GM23338 (cell line): ENCODE measurements around the gene ASB11. TPM values are rescaled to one million over a fixed set of nuclear protein-coding genes. Genes with fewer than 3 reads are reported as not detected.

Experiments
- ATAC-seq: fragments of 200-7000 bp; cut with Tn5 transposase; 3 replicates; pipeline ENCODE4 v1.9.1; 2020
- DNase-seq: peaks from one replicate; pipeline ENCODE4 v3.0.0-alpha.2; 2015; ENCODE audit warnings: low spot score
- H2AFZ ChIP-seq: fragments of 200-600 bp; sonication (generic); 2 replicates; pipeline ENCODE4 v1.8.0; 2016; ENCODE audit warnings: antibody characterized with exemption, mild to moderate bottlenecking, moderate library complexity
- H3F3A ChIP-seq: fragments of 200-600 bp; sonication (generic); replicated peaks from 2 replicates; pipeline ENCODE4 v1.8.0; 2017; ENCODE audit warnings: antibody characterized with exemption, mixed run types, low read depth
- H3K27ac ChIP-seq: fragments of 200-600 bp; sonication (generic); 2 replicates; pipeline ENCODE4 v1.6.1; 2016; ENCODE audit warnings: low read depth
- H3K27me3 ChIP-seq: fragments of 200-600 bp; sonication (generic); 2 replicates; pipeline ENCODE4 v1.8.0; 2016; ENCODE audit warnings: mild to moderate bottlenecking, mixed run types, moderate library complexity; ENCODE audit not compliant: insufficient read depth
- H3K36me3 ChIP-seq: fragments of 200-600 bp; sonication (generic); 2 replicates; pipeline ENCODE4 v1.8.0; 2016; ENCODE audit warnings: mild to moderate bottlenecking; ENCODE audit not compliant: insufficient read depth
- H3K4me1 ChIP-seq: fragments of 200-600 bp; sonication (generic); 2 replicates; pipeline ENCODE4 v1.8.0; 2016; ENCODE audit warnings: mild to moderate bottlenecking, moderate library complexity; ENCODE audit not compliant: insufficient read depth
- H3K4me2 ChIP-seq: fragments of 200-600 bp; sonication (generic); 2 replicates; pipeline ENCODE4 v1.7.1; 2017; ENCODE audit warnings: mixed run types
- H3K4me3 ChIP-seq: fragments of 200-600 bp; sonication (generic); 2 replicates; pipeline ENCODE4 v1.6.1; 2016; ENCODE audit warnings: mixed run types
- H3K79me2 ChIP-seq: fragments of 200-600 bp; sonication (generic); replicated peaks from 2 replicates; pipeline ENCODE4 v1.8.0; 2017; ENCODE audit warnings: mild to moderate bottlenecking; ENCODE audit not compliant: insufficient read depth
- H3K9me2 ChIP-seq: fragments of 200-600 bp; sonication (generic); 2 replicates; pipeline ENCODE4 v1.8.0; 2017; ENCODE audit not compliant: insufficient read depth
- H4K20me1 ChIP-seq: fragments of 200-600 bp; sonication (generic); replicated peaks from 2 replicates; pipeline ENCODE4 v1.8.0; 2017; ENCODE audit warnings: mild to moderate bottlenecking; ENCODE audit not compliant: insufficient read depth
- H3K27ac Mint-ChIP-seq: 2 replicates; pipeline ENCODE4 v1.8.0; 2020; ENCODE audit warnings: inconsistent platforms, mild to moderate bottlenecking, moderate library complexity, mixed read lengths
- H3K27me3 Mint-ChIP-seq: 3 replicates; pipeline ENCODE4 v1.8.0; 2022; ENCODE audit warnings: low read depth, mild to moderate bottlenecking, moderate library complexity, mixed read lengths, inconsistent platforms; ENCODE audit not compliant: insufficient read depth, poor library complexity
- H3K36me3 Mint-ChIP-seq: 3 replicates; pipeline ENCODE4 v1.8.0; 2021; ENCODE audit warnings: low read depth, mild to moderate bottlenecking, inconsistent platforms, moderate library complexity, mixed read lengths
- H3K4me1 Mint-ChIP-seq: 3 replicates; pipeline ENCODE4 v1.8.0; 2020; ENCODE audit warnings: mild to moderate bottlenecking, inconsistent platforms, mixed read lengths
- H3K4me3 Mint-ChIP-seq: 3 replicates; pipeline ENCODE4 v1.8.0; 2021; ENCODE audit warnings: moderate library complexity, mild to moderate bottlenecking, inconsistent platforms, mixed read lengths
- H3K9me3 Mint-ChIP-seq: 3 replicates; pipeline ENCODE4 v1.8.0; 2020; ENCODE audit warnings: moderate library complexity, mild to moderate bottlenecking, inconsistent platforms, mixed read lengths
- CREB1 ChIP-seq: fragments of 250-450 bp; sonication (Bioruptor Pico); IDR thresholded peaks from 2 replicates; pipeline ENCODE4 v1.5.0; 2020; ENCODE audit warnings: low read depth, mild to moderate bottlenecking, moderate library complexity
- EZH2 ChIP-seq: fragments of 200-600 bp; sonication (generic); IDR thresholded peaks from one replicate; pipeline ENCODE4 v1.8.0; 2017; ENCODE audit warnings: antibody characterized with exemption, mild to moderate bottlenecking, low read depth; ENCODE audit not compliant: unreplicated experiment
- EZH2phosphoT487 ChIP-seq: fragments of 200-600 bp; sonication (generic); IDR thresholded peaks from one replicate; pipeline ENCODE4 v1.8.1; 2018; ENCODE audit warnings: antibody characterized with exemption; ENCODE audit not compliant: unreplicated experiment
- JUNB ChIP-seq: IDR thresholded peaks from one replicate; pipeline ENCODE4 v1.6.1; 2016; ENCODE audit warnings: antibody characterized with exemption; ENCODE audit not compliant: unreplicated experiment
- NANOG ChIP-seq: IDR thresholded peaks from 2 replicates; pipeline ENCODE4 v1.6.1; 2016; ENCODE audit warnings: antibody characterized with exemption, borderline replicate concordance
- POLR2AphosphoS5 ChIP-seq: IDR thresholded peaks from 2 replicates; pipeline ENCODE4 v1.6.1; 2016; ENCODE audit warnings: antibody characterized with exemption, low read depth
- REST ChIP-seq: IDR thresholded peaks from one replicate; pipeline ENCODE4 v1.6.1; 2018; ENCODE audit warnings: antibody characterized with exemption; ENCODE audit not compliant: unreplicated experiment
- STAT1 ChIP-seq: IDR thresholded peaks from one replicate; pipeline ENCODE4 v1.6.1; 2016; ENCODE audit warnings: antibody characterized with exemption; ENCODE audit not compliant: unreplicated experiment
- ZNF114 ChIP-seq: fragments of 250-450 bp; sonication (Bioruptor Pico); IDR thresholded peaks from 2 replicates; pipeline ENCODE4 v1.5.0; 2020; ENCODE audit warnings: mild to moderate bottlenecking, moderate library complexity
- ZNF331 ChIP-seq: fragments of 250-450 bp; sonication (Bioruptor Pico); IDR thresholded peaks from 2 replicates; pipeline ENCODE4 v1.5.0; 2020; ENCODE audit warnings: low read depth, mild to moderate bottlenecking, moderate library complexity
- polyA plus RNA-seq: library from polyadenylated mRNA; unstranded; fragments of >200 nt; fragmentation: Nextera tagmentation; extraction: Ambion mirVana; gene quantifications from 2 replicates; pipeline ENCODE4 v1.2.1, GENCODE V29; 2016
- total RNA-seq: library from RNA; depleted of rRNA; stranded (reverse); fragments of >200 nt; shearing (Covaris generic); gene quantifications from 2 replicates; pipeline ENCODE4 v1.2.3, GENCODE V29; 2014
- TF ChIP-seq, protein P1 (sequence below), 2 experiments: fragments of 200-600 bp in 1 of 2; sonication (generic) in 1 of 2; conservative IDR thresholded peaks; 2 replicates each; pipeline versions ENCODE4 v1.5.1 to v1.6.1; 2016 to 2017; ENCODE audit warnings: antibody characterized with exemption in 2 of 2, low read depth in 2 of 2, mild to moderate bottlenecking in 2 of 2, moderate library complexity in 1 of 2
- TF ChIP-seq, protein P2 (sequence below): IDR thresholded peaks from 2 replicates; pipeline ENCODE4 v1.6.1; 2016; ENCODE audit warnings: antibody characterized with exemption

The ASB11 gene
- total and polyA plus RNA-seq, 2 experiments from 2014 or later, result not detected

- TF ChIP-seq EZH2phosphoT487 (no peak), EZH2 (no peak), POLR2AphosphoS5 (no peak), REST (no peak), NANOG (no peak), CREB1 (CRISPR knock-in tag) (no peak)
- TF ChIP-seq, protein P1, sequence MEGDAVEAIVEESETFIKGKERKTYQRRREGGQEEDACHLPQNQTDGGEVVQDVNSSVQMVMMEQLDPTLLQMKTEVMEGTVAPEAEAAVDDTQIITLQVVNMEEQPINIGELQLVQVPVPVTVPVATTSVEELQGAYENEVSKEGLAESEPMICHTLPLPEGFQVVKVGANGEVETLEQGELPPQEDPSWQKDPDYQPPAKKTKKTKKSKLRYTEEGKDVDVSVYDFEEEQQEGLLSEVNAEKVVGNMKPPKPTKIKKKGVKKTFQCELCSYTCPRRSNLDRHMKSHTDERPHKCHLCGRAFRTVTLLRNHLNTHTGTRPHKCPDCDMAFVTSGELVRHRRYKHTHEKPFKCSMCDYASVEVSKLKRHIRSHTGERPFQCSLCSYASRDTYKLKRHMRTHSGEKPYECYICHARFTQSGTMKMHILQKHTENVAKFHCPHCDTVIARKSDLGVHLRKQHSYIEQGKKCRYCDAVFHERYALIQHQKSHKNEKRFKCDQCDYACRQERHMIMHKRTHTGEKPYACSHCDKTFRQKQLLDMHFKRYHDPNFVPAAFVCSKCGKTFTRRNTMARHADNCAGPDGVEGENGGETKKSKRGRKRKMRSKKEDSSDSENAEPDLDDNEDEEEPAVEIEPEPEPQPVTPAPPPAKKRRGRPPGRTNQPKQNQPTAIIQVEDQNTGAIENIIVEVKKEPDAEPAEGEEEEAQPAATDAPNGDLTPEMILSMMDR (conservative IDR thresholded peaks at IDR 0.05; ENCODE audit: low read depth in 2 of 2), result no peak
- TF ChIP-seq, protein P2, sequence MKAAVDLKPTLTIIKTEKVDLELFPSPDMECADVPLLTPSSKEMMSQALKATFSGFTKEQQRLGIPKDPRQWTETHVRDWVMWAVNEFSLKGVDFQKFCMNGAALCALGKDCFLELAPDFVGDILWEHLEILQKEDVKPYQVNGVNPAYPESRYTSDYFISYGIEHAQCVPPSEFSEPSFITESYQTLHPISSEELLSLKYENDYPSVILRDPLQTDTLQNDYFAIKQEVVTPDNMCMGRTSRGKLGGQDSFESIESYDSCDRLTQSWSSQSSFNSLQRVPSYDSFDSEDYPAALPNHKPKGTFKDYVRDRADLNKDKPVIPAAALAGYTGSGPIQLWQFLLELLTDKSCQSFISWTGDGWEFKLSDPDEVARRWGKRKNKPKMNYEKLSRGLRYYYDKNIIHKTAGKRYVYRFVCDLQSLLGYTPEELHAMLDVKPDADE, result no peak
Measured at GRCh38 chrX:15321447-15321846, 6.0 kb upstream of the ASB11 start (continued).

GRCh38 chrX:15320297-15320696, 4.9 kb upstream of the ASB11 start:
- Mint-ChIP-seq H3K4me1 (no peaks in the 10 kb centered on the region), H3K36me3 (peaks cover 16% of the 10 kb centered on the region; the same call in 2 of the 3 replicates), H3K4me3 (no peak overlapping the region), H3K27me3 (no peaks in the 10 kb centered on the region), H3K9me3 (no peaks in the 10 kb centered on the region), H3K27ac (no peak overlapping the region)
- Histone ChIP-seq H3K4me2 (no peak overlapping the region), H3K27ac (no peak overlapping the region), H3K4me3 (no peak overlapping the region), H3K79me2 (no peaks in the 10 kb centered on the region), H4K20me1 (no peaks in the 10 kb centered on the region), H3K36me3 (no peaks in the 10 kb centered on the region), H3K9me2 (no peaks in the 10 kb centered on the region), H3K27me3 (no peaks in the 10 kb centered on the region), H2AFZ (no peak overlapping the region), H3K4me1 (no peaks in the 10 kb centered on the region), H3F3A (no peaks in the 10 kb centered on the region)
- TF ChIP-seq CREB1 (CRISPR knock-in tag) (no peak), POLR2AphosphoS5 (no peak), JUNB (no peak), ZNF331 (CRISPR knock-in tag) (no peak), ZNF114 (CRISPR knock-in tag) (no peak), STAT1 (no peak)
- TF ChIP-seq, protein P2, result no peak
- ATAC-seq, result no peak
- DNase-seq, result no peak
